ENCODE results near the gene SMIM45. TPM values are rescaled to one million over a fixed set of nuclear protein-coding genes. Genes with fewer than 3 reads are reported as not detected.

Gene SMIM45

DNA sequence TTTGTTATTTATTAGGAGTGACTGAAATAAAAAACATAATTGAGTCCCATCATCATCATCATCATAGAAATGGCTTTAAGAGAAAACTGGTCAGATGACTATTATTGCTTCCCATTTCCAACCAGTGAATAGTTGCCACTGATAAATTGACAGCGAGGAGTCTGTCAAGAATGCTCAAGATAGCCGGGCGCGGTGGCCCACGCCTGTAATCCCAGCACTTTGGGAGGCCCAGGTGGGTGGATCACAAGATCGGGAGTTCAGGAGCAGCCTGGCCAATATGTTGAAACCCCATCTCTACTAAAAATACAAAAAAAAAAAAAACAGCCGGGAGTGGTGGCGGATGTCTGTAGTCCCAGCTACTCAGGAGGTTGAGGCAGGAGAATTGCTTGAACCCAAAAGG is 48.5 kb downstream of the SMIM45 start:
- DNase-seq (ENCODE audit: low read depth) = no peak

DNA sequence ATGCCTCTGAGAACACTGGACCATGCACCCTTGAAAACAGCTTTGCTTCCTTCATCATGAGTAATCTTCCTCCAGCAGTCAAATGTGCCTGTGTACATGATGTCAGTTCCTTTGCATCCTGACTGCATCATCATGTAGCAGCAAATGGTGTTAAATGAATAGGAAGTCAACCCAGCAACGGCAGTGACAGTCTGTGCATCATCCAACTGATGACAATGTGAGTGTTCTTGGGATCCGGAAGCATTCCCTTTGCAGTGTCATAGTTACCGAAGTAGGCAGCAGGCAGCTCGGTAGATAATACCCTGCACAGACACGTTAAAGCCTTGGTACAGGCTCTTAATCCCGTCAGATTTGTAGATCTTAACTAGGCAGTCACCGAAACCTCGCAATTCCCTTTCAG is 49.2 kb downstream of the SMIM45 start:
- peak; percentile 14 for DNase-seq (ENCODE audit: low read depth)

DNA sequence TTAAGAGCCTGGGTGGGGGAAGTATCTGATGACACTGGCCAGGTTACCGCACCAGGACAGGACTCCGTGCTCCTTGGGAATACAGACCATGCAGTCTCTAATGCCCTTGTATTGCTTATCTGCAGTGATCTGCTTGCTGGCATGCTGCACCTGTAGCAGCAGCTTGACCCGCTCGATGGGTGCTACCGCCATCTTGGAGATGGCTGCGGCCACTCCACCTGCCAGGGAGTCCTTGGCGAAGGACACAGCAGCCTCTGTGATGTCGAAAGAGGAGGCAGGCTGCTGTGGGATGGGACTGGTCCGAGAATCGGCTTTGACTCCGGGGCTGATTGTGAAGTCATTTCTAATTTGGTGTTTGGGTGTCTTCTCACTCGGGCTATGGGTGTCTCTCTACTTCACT is 49.8 kb downstream of the SMIM45 start:
- no peak for DNase-seq (ENCODE audit: low read depth)

DNA sequence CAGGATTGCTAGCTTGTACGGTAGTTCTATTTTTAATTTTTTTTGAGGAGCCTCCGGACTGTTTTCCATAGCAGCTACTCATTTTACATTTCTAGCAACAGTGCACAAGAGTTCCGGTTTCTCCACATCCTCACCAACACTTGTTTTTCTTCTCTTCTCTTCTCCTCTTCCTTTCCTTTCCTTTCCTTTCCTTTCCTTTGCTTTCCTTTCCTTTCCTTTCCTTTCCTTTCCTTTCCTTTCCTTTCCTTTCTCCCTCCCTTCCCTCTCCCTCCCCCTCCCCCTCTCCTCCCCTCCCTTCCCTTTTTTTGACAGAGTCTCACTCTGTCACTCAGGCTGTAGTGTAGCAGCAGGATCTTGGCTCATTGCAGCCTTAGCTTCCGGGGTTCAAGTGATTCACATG is 56.0 kb downstream of the SMIM45 start:
- DNase-seq (ENCODE audit: low read depth) = no peak

Other genes with a start within 250 kb of the SMIM45 start
- 11.0 and 14.6 TPM in 2 replicates for gene CCDC134, start 151.5 kb upstream of the SMIM45 start, total RNA-seq (2014; rRNA removed)
- gene SREBF2, start 119.0 kb upstream of the SMIM45 start, total RNA-seq (2014; rRNA removed) = 37.9 and 42.1 TPM in 2 replicates
- gene SHISA8, start 37.1 kb upstream of the SMIM45 start, total RNA-seq (2014; rRNA removed) = not detected in 2 replicates
- 0.17 TPM in 1 of 2 replicates, not detected in the other for gene TNFRSF13C, start 25.3 kb upstream of the SMIM45 start, total RNA-seq (2014; rRNA removed)
- 47.1 and 56.0 TPM in 2 replicates for gene CENPM, start 5.0 kb upstream of the SMIM45 start, total RNA-seq (2014; rRNA removed)
- gene SEPTIN3, start 17.3 kb downstream of the SMIM45 start, total RNA-seq (2014; rRNA removed) = not detected in 2 replicates
- gene WBP2NL, start 46.6 kb downstream of the SMIM45 start, total RNA-seq (2014; rRNA removed) = not detected in 2 replicates
- 34.5 and 36.2 TPM in 2 replicates for gene NAGA, start 118.7 kb downstream of the SMIM45 start, total RNA-seq (2014; rRNA removed)
- gene PHETA2, start 122.1 kb downstream of the SMIM45 start, total RNA-seq (2014; rRNA removed) = 15.7 and 17.6 TPM in 2 replicates
- 2.6 and 6.6 TPM in 2 replicates for gene SMDT1, start 127.5 kb downstream of the SMIM45 start, total RNA-seq (2014; rRNA removed)
- gene NDUFA6, start 138.6 kb downstream of the SMIM45 start, total RNA-seq (2014; rRNA removed) = 81.9 and 90.6 TPM in 2 replicates
- 0.17 TPM in 1 of 2 replicates, not detected in the other for gene CYP2D6, start 178.7 kb downstream of the SMIM45 start, total RNA-seq (2014; rRNA removed)

Measured in LHCN-M2 (cell line).